Panc1 (cell line): Measurements from ENCODE around the gene ZBTB40.

ENCODE experiments used
- POLR2AphosphoS5 ChIP-seq: IDR thresholded peaks from 2 replicates; pipeline ENCODE4 v1.6.1; 2012; ENCODE audit warnings: mild to moderate bottlenecking, low read depth, low read length, moderate library complexity
- SIN3A ChIP-seq: IDR thresholded peaks from 2 replicates; pipeline ENCODE4 v1.6.1; 2012; ENCODE audit warnings: low read depth, mild to moderate bottlenecking, low read length, moderate library complexity, borderline replicate concordance; ENCODE audit not compliant: insufficient read depth
- TCF7L2 ChIP-seq: IDR thresholded peaks from 2 replicates; pipeline ENCODE4 v1.6.1; 2011; ENCODE audit warnings: mild to moderate bottlenecking, low read depth, low read length, inconsistent platforms
- TF ChIP-seq, protein P1 (sequence below): fragments of 450-650 bp; IDR thresholded peaks from 2 replicates; pipeline ENCODE4 v1.5.1; 2017; ENCODE audit warnings: mild to moderate bottlenecking

DNA sequence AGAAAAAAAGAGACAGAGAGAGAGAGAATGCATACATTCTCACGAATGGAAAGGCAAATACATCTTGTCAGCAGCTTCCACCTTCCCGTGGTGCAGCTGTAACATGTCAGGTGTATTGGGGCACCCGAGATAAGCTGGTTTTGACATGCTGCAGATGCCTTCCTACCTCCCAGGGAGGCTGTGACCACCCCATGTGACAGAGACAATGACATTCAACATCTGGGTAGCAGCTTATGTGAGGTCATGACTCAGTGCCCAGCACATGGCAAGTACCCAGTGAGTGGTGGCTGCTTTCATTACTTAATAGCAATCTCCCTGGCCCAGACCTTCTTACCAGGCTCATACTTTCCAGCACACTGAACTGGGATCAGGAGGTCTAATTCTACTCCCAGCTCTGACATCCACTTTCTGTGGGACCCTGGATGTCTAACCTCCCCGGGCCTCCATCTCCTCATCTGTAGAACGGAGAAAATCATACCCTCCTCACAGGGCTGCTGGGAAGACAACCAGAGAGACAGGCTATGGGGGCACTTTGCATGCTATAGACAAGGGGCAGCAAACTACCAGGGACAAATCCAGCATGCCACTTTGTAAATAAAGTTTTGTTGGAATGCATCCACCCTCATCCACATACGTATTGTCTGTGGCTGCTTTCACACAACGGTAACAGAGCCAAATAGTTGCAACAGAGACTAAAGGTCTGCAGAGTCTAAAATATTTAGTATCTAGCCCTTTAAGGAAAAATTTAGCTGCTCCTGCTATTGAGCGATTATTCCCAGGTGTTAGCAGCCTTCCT is 38.5 kb upstream of the ZBTB40 start:
- no peak for TF ChIP-seq TCF7L2
- TF ChIP-seq, protein P1, sequence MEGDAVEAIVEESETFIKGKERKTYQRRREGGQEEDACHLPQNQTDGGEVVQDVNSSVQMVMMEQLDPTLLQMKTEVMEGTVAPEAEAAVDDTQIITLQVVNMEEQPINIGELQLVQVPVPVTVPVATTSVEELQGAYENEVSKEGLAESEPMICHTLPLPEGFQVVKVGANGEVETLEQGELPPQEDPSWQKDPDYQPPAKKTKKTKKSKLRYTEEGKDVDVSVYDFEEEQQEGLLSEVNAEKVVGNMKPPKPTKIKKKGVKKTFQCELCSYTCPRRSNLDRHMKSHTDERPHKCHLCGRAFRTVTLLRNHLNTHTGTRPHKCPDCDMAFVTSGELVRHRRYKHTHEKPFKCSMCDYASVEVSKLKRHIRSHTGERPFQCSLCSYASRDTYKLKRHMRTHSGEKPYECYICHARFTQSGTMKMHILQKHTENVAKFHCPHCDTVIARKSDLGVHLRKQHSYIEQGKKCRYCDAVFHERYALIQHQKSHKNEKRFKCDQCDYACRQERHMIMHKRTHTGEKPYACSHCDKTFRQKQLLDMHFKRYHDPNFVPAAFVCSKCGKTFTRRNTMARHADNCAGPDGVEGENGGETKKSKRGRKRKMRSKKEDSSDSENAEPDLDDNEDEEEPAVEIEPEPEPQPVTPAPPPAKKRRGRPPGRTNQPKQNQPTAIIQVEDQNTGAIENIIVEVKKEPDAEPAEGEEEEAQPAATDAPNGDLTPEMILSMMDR, result no peak
- TF ChIP-seq SIN3A, result no peak
- no peak for TF ChIP-seq POLR2AphosphoS5
